WTC11 (cell line): Measurements from ENCODE around the gene ADAMTSL5. TPM values are rescaled to one million over a fixed set of nuclear protein-coding genes. Genes with fewer than 3 reads are reported as not detected.

Source experiments
- AR ChIP-seq: fragments of 250-450 bp; sonication (Bioruptor Pico); IDR thresholded peaks from 2 replicates; pipeline ENCODE4 v1.9.0; 2021; ENCODE audit warnings: mild to moderate bottlenecking
- ARID4B ChIP-seq: sonication (generic); formaldehyde crosslinking; IDR thresholded peaks from 2 replicates; pipeline ENCODE4 v1.8.0; 2023; ENCODE audit warnings: missing genetic modification reagents, mild to moderate bottlenecking, borderline replicate concordance
- ATF2 ChIP-seq: sonication (generic); formaldehyde crosslinking; IDR thresholded peaks from 2 replicates; pipeline ENCODE4 v1.8.1; 2022; ENCODE audit warnings: low read depth, missing genetic modification reagents, borderline replicate concordance
- CREB1 ChIP-seq: sonication (generic); formaldehyde crosslinking; IDR thresholded peaks from 2 replicates; pipeline ENCODE4 v1.8.0; 2023; ENCODE audit warnings: mild to moderate bottlenecking, missing genetic modification reagents
- E2F5 ChIP-seq: sonication (generic); formaldehyde crosslinking; IDR thresholded peaks from 2 replicates; pipeline ENCODE4 v1.8.1; 2022; ENCODE audit warnings: mild to moderate bottlenecking, moderate library complexity, missing genetic modification reagents
- ELF4 ChIP-seq: sonication (generic); formaldehyde crosslinking; IDR thresholded peaks from 2 replicates; pipeline ENCODE4 v1.8.1; 2022; ENCODE audit warnings: low read depth, mild to moderate bottlenecking, moderate library complexity, missing genetic modification reagents
- ETV6 ChIP-seq: sonication (generic); formaldehyde crosslinking; IDR thresholded peaks from 2 replicates; pipeline ENCODE4 v1.8.1; 2022; ENCODE audit warnings: mild to moderate bottlenecking, missing genetic modification reagents
- FOXJ3 ChIP-seq: sonication (generic); formaldehyde crosslinking; IDR thresholded peaks from 2 replicates; pipeline ENCODE4 v1.9.0; 2021; ENCODE audit warnings: missing genetic modification reagents, mild to moderate bottlenecking, borderline replicate concordance
- GABPB1 ChIP-seq: sonication (generic); formaldehyde crosslinking; IDR thresholded peaks from 2 replicates; pipeline ENCODE4 v1.8.1; 2023; ENCODE audit warnings: mild to moderate bottlenecking, missing genetic modification reagents
- GRHL2 ChIP-seq: fragments of 250-450 bp; sonication (Bioruptor Pico); IDR thresholded peaks from 2 replicates; pipeline ENCODE4 v1.8.0; 2022; ENCODE audit warnings: mild to moderate bottlenecking, moderate library complexity; ENCODE audit not compliant: insufficient replicate concordance, severe bottlenecking
- MAX ChIP-seq: sonication (generic); formaldehyde crosslinking; IDR thresholded peaks from 2 replicates; pipeline ENCODE4 v1.8.0; 2022; ENCODE audit warnings: mild to moderate bottlenecking, missing genetic modification reagents
- MXD4 ChIP-seq: fragments of 250-450 bp; sonication (Bioruptor Pico); IDR thresholded peaks from 2 replicates; pipeline ENCODE4 v1.8.0; 2021; ENCODE audit warnings: mild to moderate bottlenecking, moderate library complexity, borderline replicate concordance
- NFYB ChIP-seq: sonication (generic); formaldehyde crosslinking; conservative IDR thresholded peaks from 2 replicates; pipeline ENCODE4 v1.8.0; 2022; ENCODE audit warnings: low read depth, missing genetic modification reagents
- NR1H2 ChIP-seq: sonication (generic); formaldehyde crosslinking; IDR thresholded peaks from 2 replicates; pipeline ENCODE4 v1.9.0; 2021; ENCODE audit warnings: mild to moderate bottlenecking, moderate library complexity, missing genetic modification reagents
- OVOL2 ChIP-seq: fragments of 250-450 bp; sonication (Bioruptor Pico); IDR thresholded peaks from 2 replicates; pipeline ENCODE4 v1.9.0; 2021; ENCODE audit warnings: mild to moderate bottlenecking, borderline replicate concordance
- PRDM15 ChIP-seq: sonication (generic); formaldehyde crosslinking; IDR thresholded peaks from 2 replicates; pipeline ENCODE4 v1.8.0; 2022; ENCODE audit warnings: missing genetic modification reagents
- PREB ChIP-seq: sonication (generic); formaldehyde crosslinking; IDR thresholded peaks from 2 replicates; pipeline ENCODE4 v1.8.1; 2022; ENCODE audit warnings: mild to moderate bottlenecking, missing genetic modification reagents, moderate library complexity, borderline replicate concordance
- STAT6 ChIP-seq: sonication (generic); formaldehyde crosslinking; conservative IDR thresholded peaks from 2 replicates; pipeline ENCODE4 v1.8.1; 2023; ENCODE audit warnings: mild to moderate bottlenecking, low read depth, missing genetic modification reagents, moderate library complexity
- TCF7 ChIP-seq: sonication (generic); formaldehyde crosslinking; IDR thresholded peaks from 2 replicates; pipeline ENCODE4 v1.8.0; 2022; ENCODE audit warnings: mild to moderate bottlenecking, low read depth, missing genetic modification reagents, moderate library complexity
- TEAD4 ChIP-seq: sonication (generic); formaldehyde crosslinking; IDR thresholded peaks from 2 replicates; pipeline ENCODE4 v1.8.0; 2022; ENCODE audit warnings: mild to moderate bottlenecking, missing genetic modification reagents
- total RNA-seq: library from RNA; stranded (reverse); gene quantifications from 3 replicates; pipeline ENCODE4 v1.2.3, GENCODE V29; 2021

The ADAMTSL5 gene
- total RNA-seq, 1 experiment from 2014 or later = 1.5 TPM

- TF ChIP-seq MAX (CRISPR knock-in tag) (peak; percentile 84), GRHL2 (CRISPR knock-in tag) (no peak), ATF2 (CRISPR knock-in tag) (no peak), ETV6 (peak; percentile 40), AR (0 out of 2 replicates have a peak, but pooled peaks have one; percentile 31), PREB (CRISPR knock-in tag) (no peak), ELF4 (CRISPR knock-in tag) (no peak), OVOL2 (CRISPR knock-in tag) (no peak), NR1H2 (no peak), E2F5 (peak; percentile 48; the same call in 1 of the 2 replicates), STAT6 (CRISPR knock-in tag) (no peak), TEAD4 (CRISPR knock-in tag) (no peak), GABPB1 (no peak; the same call in 1 of the 2 replicates), FOXJ3 (CRISPR knock-in tag) (no peak), CREB1 (CRISPR knock-in tag) (no peak), NFYB (no peak), MXD4 (CRISPR knock-in tag) (no peak), TCF7 (CRISPR knock-in tag) (no peak), ARID4B (CRISPR knock-in tag) (no peak; the same call in 1 of the 2 replicates), PRDM15 (CRISPR knock-in tag) (no peak)
These were observed 33.7 kb downstream of the ADAMTSL5 start, which contains the start of gene C19orf25 (continued) for GRCh38 chr19:1478934-1479707.
